Gastrocnemius medialis (tissue), 4 donors: Measurements from ENCODE around the gene RALGAPA2.

Source experiments
- POLR2A ChIP-seq, 2 donors: fragments of 450-650 bp; IDR thresholded peaks; one replicate each; pipeline ENCODE4 v1.6.1; 2017; ENCODE audit warnings: antibody characterized with exemption in 2 of 2, mild to moderate bottlenecking in 2 of 2, moderate library complexity in 2 of 2
- TF ChIP-seq, protein P1 (sequence below), 5 experiments: fragments of 450-650 bp in 3 of 5; fragments of 200-600 bp in 2 of 5; sonication (generic) in 2 of 5; IDR thresholded peaks in 4 of 5; conservative IDR thresholded peaks in 1 of 5; 1 replicate in 4 of 5; 2 replicates in 1 of 5; pipeline ENCODE4 v1.5.1; 2016 to 2019; ENCODE audit warnings: antibody characterized with exemption in 5 of 5, mild to moderate bottlenecking in 3 of 5, moderate library complexity in 3 of 5

GRCh38 chr20:20365480-20366161 is 346.8 kb downstream of the RALGAPA2 start:
- TF ChIP-seq, protein P1, sequence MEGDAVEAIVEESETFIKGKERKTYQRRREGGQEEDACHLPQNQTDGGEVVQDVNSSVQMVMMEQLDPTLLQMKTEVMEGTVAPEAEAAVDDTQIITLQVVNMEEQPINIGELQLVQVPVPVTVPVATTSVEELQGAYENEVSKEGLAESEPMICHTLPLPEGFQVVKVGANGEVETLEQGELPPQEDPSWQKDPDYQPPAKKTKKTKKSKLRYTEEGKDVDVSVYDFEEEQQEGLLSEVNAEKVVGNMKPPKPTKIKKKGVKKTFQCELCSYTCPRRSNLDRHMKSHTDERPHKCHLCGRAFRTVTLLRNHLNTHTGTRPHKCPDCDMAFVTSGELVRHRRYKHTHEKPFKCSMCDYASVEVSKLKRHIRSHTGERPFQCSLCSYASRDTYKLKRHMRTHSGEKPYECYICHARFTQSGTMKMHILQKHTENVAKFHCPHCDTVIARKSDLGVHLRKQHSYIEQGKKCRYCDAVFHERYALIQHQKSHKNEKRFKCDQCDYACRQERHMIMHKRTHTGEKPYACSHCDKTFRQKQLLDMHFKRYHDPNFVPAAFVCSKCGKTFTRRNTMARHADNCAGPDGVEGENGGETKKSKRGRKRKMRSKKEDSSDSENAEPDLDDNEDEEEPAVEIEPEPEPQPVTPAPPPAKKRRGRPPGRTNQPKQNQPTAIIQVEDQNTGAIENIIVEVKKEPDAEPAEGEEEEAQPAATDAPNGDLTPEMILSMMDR (IDR thresholded peaks at IDR 0.05 in 4 of 5, conservative IDR thresholded peaks at IDR 0.05 in 1 of 5) = no peak
- no peak for TF ChIP-seq POLR2A (IDR thresholded peaks at IDR 0.05)
